DMS 273 (cell line): ENCODE results near the gene RPA1.

Experiments
- DNase-seq: peaks from one replicate; lab custom pipeline; 2025; ENCODE audit not compliant: unreplicated experiment; lab: John Stamatoyannopoulos, UW

RPA1 gene

DNA sequence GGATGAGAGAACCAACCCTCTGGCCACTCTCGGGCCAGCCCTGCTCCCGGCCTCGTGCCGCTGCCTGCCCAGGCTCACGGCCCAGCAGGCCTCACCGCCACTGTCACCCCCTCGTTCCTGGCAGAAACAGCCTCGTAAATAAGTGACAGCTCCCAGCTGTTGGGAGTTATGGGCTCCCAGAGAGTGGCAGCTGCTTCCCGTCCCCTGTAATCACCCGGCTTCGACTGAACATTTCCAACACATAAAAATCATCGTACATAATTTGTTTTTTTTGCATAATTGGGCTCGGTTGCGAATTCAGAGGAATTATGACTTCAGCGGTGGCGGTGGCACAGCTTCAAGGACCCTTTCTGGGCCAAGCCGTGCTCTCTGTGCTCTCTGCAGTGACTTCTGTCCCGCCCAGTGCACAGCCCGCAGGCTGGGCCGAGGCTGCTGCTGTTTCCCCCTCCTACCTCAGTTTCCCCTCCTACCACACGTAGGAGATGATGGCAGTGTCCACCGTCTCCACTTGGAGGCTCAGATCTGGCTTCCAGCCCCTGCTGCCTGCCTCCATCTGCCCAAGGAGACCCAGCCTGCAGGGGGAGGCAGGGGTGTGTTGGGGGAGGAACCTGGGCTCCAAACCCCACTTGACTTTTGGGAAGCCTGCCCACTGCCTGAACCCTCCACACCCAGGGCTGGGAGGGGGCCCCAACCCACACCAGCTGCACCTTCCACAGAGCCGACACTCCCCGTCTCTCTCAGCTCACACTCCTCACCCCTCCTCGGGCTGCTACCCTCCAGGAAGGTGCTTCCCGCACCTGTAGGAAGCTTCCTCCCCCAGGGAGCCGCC is 110.4 kb downstream of the RPA1 start:
- DNase-seq = peak; percentile 31

- DNase-seq = no peak
These were observed 111.0 kb downstream of the RPA1 start for GRCh38 chr17:1940810-1941185.

GRCh38 chr17:1941272-1942065 is 111.7 kb downstream of the RPA1 start:
- DNase-seq = no peak

GRCh38 chr17:1942066-1942365 is 112.2 kb downstream of the RPA1 start:
- DNase-seq = no peak

GRCh38 chr17:1942666-1943435 is 113.0 kb downstream of the RPA1 start:
- DNase-seq = no peak

- DNase-seq = no peak
These were observed 113.6 kb downstream of the RPA1 start for GRCh38 chr17:1943436-1943831.

DNA sequence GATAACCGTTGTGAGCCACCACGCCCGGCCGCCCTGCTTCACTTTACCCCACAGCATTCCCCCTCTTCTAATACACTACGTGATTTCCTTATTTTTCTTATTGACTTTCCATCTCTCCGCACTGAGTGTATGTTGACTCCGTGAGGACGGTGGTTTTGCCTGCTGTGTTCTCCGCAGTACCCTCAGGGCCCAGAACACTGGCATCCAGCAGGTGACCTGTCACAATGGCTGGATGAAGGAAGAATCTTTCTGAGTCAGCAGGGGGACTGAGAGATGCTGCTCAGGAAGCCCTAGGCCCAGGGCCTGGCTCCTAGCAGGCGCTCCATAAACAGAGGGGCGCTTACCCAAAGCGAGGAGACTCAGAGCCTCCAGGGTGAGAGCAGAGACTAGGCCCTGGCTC is 115.8 kb downstream of the RPA1 start:
- DNase-seq = no peak

DNA sequence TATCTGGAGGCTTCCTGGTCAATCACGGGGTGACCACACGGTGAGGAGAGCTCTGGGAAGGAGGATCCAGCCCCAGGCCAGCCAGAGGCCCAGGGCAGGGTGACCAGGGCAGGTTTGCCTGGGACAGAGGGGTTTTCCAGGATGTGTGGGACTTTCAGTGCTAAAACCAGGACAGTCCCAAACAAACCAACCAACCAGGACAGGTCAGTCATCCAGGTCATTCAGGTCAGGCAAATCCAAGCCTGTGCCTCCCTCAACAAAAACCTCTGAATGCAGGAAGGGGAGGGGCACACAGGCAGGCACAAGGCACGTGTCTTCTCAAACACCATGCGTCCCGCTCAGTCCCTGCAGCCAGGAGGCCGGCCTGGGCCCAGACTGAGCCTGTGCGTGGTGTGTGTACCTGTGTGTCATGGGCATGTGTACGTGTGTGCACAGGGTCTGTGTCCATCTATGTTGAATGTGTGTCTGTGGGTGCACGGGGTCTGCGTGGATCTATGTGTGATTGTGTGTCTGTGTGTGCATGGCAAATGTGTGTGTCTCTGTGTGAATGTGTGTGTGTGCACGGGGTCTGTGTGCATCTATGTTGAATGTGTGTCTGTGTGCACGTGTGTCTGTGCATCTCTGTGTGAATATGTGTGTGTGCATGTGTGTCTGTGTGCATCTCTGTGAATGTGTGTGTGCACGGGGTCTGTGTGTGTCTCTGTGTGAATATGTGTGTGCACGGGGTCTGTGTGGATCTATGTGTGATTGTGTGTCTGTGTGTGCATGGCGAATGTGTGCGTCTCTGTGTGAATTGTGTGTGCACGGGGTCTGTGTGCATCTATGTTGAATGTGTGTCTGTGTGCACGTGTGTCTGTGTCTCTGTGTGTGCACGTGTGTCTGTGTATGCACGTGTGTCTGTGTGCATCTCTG is 116.5 kb downstream of the RPA1 start:
- DNase-seq = no peak

DNA sequence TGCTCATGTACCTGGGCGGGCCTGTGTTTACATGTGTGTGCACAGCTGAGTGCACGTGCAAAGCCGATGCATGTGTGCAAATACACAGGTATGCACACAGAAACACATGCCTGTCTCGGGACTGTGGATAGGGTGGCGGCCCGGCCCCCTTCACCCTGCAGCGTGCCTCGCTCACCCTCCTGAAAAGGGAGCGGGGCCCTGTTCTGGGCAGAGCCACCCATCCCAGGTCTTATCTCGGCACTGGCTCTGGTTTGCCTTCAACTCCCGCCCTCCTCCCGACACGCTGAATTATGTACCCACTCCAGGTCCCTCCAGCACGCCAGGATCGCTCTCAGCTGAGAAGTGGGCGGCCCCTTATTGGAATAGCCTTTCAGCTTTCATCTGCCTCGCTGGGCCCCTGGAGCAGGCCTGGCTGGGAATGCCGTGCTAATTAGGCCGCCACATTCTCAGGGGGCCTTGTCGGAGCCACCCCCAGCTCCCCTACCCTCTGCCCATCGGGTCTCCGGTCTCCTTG is 117.5 kb downstream of the RPA1 start:
- DNase-seq = no peak

DNA sequence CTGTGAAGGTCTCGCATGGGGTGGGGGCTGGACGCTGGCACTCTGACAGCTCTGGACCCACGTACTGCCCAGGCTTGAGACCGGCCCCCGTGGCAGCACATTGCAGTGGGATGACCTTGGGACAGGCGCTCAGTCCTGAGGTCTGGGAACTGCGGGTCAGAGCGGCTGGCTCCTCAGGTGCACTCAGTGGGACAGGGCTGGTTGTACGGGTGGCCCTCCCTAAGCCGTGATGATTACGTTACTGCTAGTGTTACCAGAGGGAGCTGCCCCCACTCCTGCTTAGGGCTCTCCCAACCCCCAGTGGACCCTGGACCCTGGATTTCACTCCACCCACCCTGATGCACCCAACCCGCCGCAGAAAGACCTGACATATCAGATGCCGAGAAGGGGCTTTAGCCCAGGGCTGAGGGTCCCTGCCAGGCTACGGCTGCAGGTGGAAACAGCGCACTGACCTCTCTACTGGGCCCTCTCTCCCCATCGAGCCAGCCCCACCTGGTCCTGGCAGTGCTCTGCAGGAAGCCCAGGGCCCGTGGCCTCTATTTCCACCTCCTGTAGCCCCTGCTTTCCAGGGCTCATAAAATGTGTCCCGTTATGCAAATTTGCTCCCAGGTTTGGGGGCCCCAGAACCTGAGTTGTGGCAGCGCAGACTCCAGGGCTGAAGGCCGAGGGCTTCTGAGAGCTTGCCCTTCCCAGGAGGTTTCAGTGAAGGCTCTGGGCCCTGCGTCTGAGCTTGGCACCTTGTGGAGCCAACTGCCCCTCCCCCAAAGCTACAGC is 118.1 kb downstream of the RPA1 start:
- no peak for DNase-seq

GRCh38 chr17:1948517-1948825 is 118.7 kb downstream of the RPA1 start:
- DNase-seq = no peak
